ENCODE measurements around the gene ARSA. TPM values are rescaled to one million over a fixed set of nuclear protein-coding genes. Genes with fewer than 3 reads are reported as not detected.

The ARSA gene
- total RNA-seq, 1 donor from 2014 or later, result 39.8 TPM

DNA sequence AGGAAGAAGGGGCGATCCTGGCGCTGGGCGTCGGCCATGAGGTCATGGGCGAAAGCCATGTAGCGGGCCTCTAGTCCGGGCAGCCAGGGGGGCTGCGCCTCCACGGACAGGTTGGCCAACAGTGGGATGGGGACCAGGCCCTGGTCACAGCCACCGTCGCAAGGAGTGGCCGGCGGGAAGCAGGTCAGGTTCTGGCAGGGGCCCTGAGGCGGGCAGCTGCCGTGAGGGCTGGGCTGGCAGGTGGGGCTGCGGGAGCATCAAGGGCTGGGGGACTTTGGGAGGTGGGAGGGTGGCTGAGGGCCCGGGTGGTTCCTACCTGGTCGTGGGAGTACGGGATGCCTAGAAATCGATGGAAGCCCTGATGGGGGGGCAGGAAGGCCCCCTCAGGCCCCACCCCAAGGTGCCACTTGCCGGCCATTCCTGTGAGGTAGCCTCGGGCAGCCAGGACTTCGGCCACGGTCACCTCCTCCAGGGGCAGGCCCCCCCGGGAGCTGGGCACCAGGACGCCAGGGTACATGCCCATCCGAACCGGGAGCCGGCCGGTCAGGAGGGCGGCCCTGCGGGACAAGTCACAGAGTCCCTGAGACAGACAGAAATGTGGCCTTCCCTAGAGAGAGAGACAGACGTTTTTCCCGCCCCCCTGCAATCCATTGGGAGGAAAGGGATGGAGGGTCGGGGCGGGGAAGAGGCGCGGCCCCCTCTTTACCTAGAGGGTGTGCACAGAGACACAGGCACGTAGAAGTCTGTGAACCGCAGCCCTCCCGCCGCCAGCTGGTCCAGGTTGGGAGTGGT, 906 bp downstream of the ARSA start:
- peak overlapping the region; percentile 87 for H3K4me3 Mint-ChIP-seq (ENCODE audit: unreplicated experiment)
- H3K9me3 Mint-ChIP-seq (ENCODE audit: low read depth), result no peaks in the 10 kb centered on the region
- DNase-seq (ENCODE audit: low spot score), result no peak
- H3K36me3 Mint-ChIP-seq (ENCODE audit: low read depth), result no peaks in the 10 kb centered on the region
- TF ChIP-seq, protein P1, sequence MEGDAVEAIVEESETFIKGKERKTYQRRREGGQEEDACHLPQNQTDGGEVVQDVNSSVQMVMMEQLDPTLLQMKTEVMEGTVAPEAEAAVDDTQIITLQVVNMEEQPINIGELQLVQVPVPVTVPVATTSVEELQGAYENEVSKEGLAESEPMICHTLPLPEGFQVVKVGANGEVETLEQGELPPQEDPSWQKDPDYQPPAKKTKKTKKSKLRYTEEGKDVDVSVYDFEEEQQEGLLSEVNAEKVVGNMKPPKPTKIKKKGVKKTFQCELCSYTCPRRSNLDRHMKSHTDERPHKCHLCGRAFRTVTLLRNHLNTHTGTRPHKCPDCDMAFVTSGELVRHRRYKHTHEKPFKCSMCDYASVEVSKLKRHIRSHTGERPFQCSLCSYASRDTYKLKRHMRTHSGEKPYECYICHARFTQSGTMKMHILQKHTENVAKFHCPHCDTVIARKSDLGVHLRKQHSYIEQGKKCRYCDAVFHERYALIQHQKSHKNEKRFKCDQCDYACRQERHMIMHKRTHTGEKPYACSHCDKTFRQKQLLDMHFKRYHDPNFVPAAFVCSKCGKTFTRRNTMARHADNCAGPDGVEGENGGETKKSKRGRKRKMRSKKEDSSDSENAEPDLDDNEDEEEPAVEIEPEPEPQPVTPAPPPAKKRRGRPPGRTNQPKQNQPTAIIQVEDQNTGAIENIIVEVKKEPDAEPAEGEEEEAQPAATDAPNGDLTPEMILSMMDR (IDR thresholded peaks at IDR 0.05), result no peak
- no peaks in the 10 kb centered on the region for H3K27me3 Mint-ChIP-seq (ENCODE audit: low read depth)
- H3K27ac Mint-ChIP-seq (ENCODE audit: unreplicated experiment), result no peak overlapping the region
- H3K4me1 Mint-ChIP-seq (ENCODE audit: low read depth), result peaks cover 16% of the 10 kb centered on the region

DNA sequence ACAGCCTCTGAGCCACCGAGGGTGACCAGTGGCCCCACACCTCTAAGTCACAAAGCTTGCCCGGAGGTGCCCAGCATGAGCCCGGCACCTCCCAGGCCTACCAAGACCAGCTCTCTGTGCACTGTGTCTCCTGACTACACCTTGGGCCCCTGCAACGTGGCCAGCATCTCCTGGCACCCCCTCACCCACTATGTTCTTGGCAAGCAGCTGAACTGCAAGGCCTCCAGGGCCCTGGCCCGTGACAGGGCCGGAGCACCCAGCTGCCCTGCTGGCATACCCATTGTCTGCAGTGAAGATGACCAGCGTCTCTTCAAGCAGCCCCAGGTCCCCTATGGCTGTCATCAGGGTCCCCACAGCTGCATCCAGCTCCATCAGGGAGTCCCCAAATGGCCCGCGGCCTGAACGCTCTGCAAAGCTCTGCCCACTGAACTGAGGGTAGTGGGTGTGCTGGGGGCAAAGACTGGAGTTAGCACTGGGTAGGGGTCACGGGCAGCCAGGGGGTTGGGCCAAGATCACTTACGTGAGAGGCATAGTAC, 1.6 kb downstream of the ARSA start:
- TF ChIP-seq, protein P1 (IDR thresholded peaks at IDR 0.05), result no peak
- Mint-ChIP-seq H3K4me1 (ENCODE audit: low read depth) (peaks cover 23% of the 10 kb centered on the region), H3K27me3 (ENCODE audit: low read depth) (no peaks in the 10 kb centered on the region), H3K9me3 (ENCODE audit: low read depth) (no peaks in the 10 kb centered on the region), H3K4me3 (ENCODE audit: unreplicated experiment) (peak overlapping the region; percentile 48), H3K27ac (ENCODE audit: unreplicated experiment) (no peak overlapping the region), H3K36me3 (ENCODE audit: low read depth) (no peaks in the 10 kb centered on the region)
- no peak for DNase-seq (ENCODE audit: low spot score)

DNA sequence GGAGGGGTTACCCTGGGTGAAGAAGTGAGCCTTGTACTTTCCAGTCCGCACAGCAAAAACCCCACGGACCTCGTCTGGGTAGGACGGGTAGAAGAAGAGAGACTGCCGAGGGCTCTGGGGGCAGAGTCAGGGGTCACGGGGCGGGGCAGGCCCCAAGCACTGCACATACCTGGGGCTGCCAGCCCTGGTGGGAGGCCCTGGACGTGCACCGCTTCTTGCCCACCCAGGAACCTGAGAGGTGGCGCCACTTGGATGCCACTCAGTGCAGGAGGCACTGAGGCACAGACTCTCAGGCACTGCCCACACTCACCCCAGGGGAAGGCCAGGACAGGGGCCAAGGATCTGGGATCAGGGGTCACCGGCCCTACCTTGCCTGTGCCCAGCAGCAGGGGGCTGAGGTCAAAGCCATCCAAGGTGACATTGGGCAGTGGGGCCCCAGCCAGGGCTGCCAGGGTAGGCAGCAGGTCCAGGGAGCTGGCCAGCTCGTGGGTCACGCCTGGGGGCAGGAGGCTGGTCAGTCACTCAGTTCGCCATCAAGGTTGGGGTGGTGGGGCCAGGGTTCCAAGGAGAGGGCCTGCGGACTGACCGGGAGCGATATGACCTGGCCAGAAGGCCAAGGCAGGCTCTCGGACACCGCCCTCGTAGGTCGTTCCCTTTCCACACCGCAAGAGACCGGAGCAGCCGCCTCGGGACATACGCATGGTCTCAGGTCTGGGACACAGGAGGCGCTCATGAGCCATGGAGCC, 2.2 kb downstream of the ARSA start:
- Mint-ChIP-seq H3K4me3 (ENCODE audit: unreplicated experiment) (no peak overlapping the region), H3K27me3 (ENCODE audit: low read depth) (no peaks in the 10 kb centered on the region), H3K9me3 (ENCODE audit: low read depth) (no peaks in the 10 kb centered on the region), H3K4me1 (ENCODE audit: low read depth) (peaks cover 29% of the 10 kb centered on the region), H3K36me3 (ENCODE audit: low read depth) (no peaks in the 10 kb centered on the region), H3K27ac (ENCODE audit: unreplicated experiment) (no peak overlapping the region)
- TF ChIP-seq, protein P1 (IDR thresholded peaks at IDR 0.05), result peak; percentile 32
- no peak for DNase-seq (ENCODE audit: low spot score)

DNA sequence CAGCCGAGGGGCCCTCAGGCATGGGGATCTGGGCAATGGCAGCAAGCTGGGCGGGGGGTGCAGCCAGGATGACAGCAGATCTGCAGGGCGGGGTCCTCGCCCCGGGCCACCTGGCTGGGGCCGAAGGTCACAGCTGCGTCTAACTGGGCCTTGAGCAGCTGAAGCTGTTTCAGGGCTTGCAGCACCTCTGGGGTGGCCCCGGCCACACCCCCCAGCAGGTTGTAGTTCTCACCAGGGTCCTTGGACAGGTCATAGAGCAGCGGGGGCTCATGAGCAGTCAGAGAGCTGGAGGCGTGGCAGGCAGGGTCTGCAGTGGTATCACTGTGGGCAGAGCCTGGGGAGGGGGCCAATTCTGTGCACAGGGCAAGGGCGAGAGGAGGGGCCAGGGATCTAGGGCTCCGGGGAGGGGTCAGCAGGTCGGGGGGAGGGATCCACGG, 2.8 kb downstream of the ARSA start:
- TF ChIP-seq, protein P1 (IDR thresholded peaks at IDR 0.05), result no peak
- no peak for DNase-seq (ENCODE audit: low spot score)
- Mint-ChIP-seq H3K27me3 (ENCODE audit: low read depth) (no peaks in the 10 kb centered on the region), H3K9me3 (ENCODE audit: low read depth) (no peaks in the 10 kb centered on the region), H3K36me3 (ENCODE audit: low read depth) (no peaks in the 10 kb centered on the region), H3K27ac (ENCODE audit: unreplicated experiment) (no peak overlapping the region), H3K4me3 (ENCODE audit: unreplicated experiment) (no peak overlapping the region), H3K4me1 (ENCODE audit: low read depth) (peaks cover 33% of the 10 kb centered on the region)

DNA sequence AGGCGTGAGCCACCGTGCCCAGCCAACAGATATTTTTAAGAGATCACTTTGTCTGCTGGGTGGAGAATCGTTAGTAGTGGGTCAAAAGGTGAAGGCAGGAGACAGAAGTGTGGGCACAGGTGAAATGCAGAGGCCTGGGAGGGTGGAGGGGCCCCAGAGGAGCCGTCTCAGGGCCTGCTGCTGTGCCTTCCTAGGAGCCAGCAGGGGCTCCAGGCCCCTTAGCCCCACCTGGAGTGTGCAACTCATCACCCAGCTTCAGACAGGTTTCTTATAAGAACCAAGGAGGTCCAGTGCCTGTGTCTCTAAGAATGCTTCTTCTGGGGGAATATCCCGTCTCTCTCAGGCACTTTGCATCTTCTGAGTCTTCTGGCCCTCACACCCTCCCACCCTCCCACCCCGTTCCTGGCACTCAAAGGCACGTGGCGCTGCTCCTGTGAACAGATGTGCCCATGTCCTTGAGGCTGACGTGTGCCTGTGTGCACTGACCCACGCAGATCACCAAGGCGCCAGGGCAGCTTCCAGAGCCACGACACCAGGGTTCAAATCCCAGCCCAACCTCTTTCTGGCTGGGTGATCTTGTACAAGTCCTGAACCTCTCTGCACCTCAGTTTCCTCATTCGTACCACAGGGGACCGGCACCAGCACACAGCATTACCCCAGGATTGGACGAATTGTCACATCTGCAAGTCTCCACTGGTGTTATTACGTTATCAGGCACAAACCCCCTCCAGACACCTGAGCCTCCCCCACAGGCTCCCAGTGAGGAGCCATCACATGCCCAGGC, 3.4 kb downstream of the ARSA start:
- Mint-ChIP-seq H3K27me3 (ENCODE audit: low read depth) (no peaks in the 10 kb centered on the region), H3K4me1 (ENCODE audit: low read depth) (peaks cover 37% of the 10 kb centered on the region), H3K36me3 (ENCODE audit: low read depth) (no peaks in the 10 kb centered on the region), H3K9me3 (ENCODE audit: low read depth) (no peaks in the 10 kb centered on the region), H3K27ac (ENCODE audit: unreplicated experiment) (no peak overlapping the region), H3K4me3 (ENCODE audit: unreplicated experiment) (no peak overlapping the region)
- no peak for DNase-seq (ENCODE audit: low spot score)
- TF ChIP-seq, protein P1 (IDR thresholded peaks at IDR 0.05), result no peak
